Right lobe of liver (tissue), 4 donors: Measurements from ENCODE around the gene MYOM1.

ENCODE experiments used
- CTCF ChIP-seq, 4 donors: fragments of 200-600 bp in 3 of 4; fragments of 450-650 bp in 1 of 4; IDR thresholded peaks; one replicate each; pipeline versions ENCODE4 v1.5.1 to v1.8.0; 2016 to 2022; ENCODE audit warnings: antibody characterized with exemption in 4 of 4, mild to moderate bottlenecking in 2 of 4
- POLR2A ChIP-seq: fragments of 450-650 bp; IDR thresholded peaks from one replicate; pipeline ENCODE4 v1.6.1; 2017; ENCODE audit warnings: antibody characterized with exemption, mild to moderate bottlenecking
- donor health status: DM: no; HTN: no; CAD: no.
- donor health status: DM: no; HTN: no; CAD: no.
- donor health status: DM: no; HTN: yes; CAD: no.

DNA sequence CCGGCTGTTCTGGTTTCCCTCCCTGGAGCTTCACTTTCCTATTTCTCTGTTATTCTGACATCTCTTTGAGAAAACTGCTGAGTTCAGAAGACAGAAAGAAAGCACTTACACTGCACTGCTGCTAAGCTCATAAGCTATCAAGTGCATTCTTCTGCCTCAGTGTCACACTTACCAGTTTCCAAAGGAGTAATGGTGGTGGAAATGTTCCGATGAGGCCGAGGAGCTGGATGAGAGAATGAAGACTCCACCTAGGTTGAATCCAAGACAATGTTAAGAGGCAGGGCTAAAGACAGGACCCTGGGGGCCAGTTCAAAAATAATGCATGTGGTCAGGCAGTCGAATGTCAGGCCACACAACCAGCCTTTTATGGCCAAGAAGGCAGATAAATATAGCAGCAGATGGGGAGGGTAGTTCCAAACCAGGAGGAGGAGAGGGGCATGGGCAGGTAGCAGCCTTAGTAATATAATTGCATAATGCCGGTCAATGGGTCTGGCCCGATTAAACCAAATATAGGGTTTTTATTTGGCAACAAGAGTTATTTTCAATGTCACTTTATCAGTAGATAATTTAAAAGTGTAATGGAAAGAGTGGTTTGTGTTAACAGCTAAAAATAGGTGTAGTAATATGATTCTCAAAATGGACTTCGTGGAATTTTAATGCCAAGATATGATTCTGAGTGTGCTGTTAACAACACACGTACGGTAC lies at the start of gene MYOM1:
- TF ChIP-seq CTCF (IDR thresholded peaks at IDR 0.05) (no peak), POLR2A (peak; percentile 67)
